Heart right ventricle (tissue), 16 donors: ENCODE results near the gene FDPS. TPM values are rescaled to one million over a fixed set of nuclear protein-coding genes. Genes with fewer than 3 reads are reported as not detected.
A peak's percentile ranks its signal among the peaks of the same experiment; 100 is the strongest.

Experiments used
- ATAC-seq, 8 donors: fragments of 200-7000 bp; cut with Tn5 transposase; one replicate each; pipeline ENCODE4 v1.9.1; 2020; ENCODE audit warnings: mild to moderate bottlenecking in 8 of 8, moderate library complexity in 8 of 8, moderate number of reproducible peaks in 1 of 8
- DNase-seq, 2 donors: peaks; one replicate each; pipeline ENCODE4 v3.0.0-alpha.2; 2020
- H3K27ac ChIP-seq, 10 donors: fragments of 200-600 bp; sonication (generic) in 2 of 10; one replicate each; pipeline versions ENCODE4 v1.5.0 to v1.8.0; 2020 to 2022; ENCODE audit warnings: mild to moderate bottlenecking in 3 of 10
- H3K27me3 ChIP-seq, 7 donors: fragments of 200-600 bp; one replicate each; pipeline ENCODE4 v1.8.0; 2021 to 2022; ENCODE audit warnings: mild to moderate bottlenecking in 2 of 7
- H3K36me3 ChIP-seq, 9 donors: fragments of 200-600 bp; sonication (generic) in 1 of 9; one replicate each; pipeline versions ENCODE4 v1.5.0 to v1.8.0; 2020 to 2022; ENCODE audit warnings: mild to moderate bottlenecking in 2 of 9
- H3K4me1 ChIP-seq, 9 donors: fragments of 200-600 bp; sonication (generic) in 1 of 9; one replicate each; pipeline versions ENCODE4 v1.5.0 to v1.8.0; 2020 to 2022; ENCODE audit warnings: mild to moderate bottlenecking in 4 of 9
- H3K4me3 ChIP-seq, 10 donors: fragments of 200-600 bp; sonication (generic) in 2 of 10; one replicate each; pipeline versions ENCODE4 v1.5.0 to v1.8.0; 2020 to 2022; ENCODE audit warnings: mild to moderate bottlenecking in 7 of 10, moderate library complexity in 2 of 10
- H3K9me3 ChIP-seq, 11 donors: fragments of 200-600 bp in 10 of 11; sonication (generic) in 2 of 11; one replicate each; pipeline versions ENCODE4 v1.5.0 to v1.8.0; 2013 to 2022; ENCODE audit warnings: mild to moderate bottlenecking in 2 of 11, control low read depth in 1 of 11, moderate library complexity in 1 of 11
- WGBS, 2 donors: extraction: QIAGEN DNeasy Blood & Tissue Kit; methylation state at CpG; one replicate each; pipeline ENCODE4 v1.1.7; 2013; ENCODE audit warnings: inconsistent platforms in 1 of 2; 5-methylcytosine and 5-hydroxymethylcytosine counted together
- intact Hi-C, 10 donors: fragments of 100-400 bp; cut with DNase I; formaldehyde crosslinking; loops; one replicate each; pipeline versions ENCODE4 v1.11.1 to v1.14.2; 2022
- polyA plus RNA-seq, 2 donors: library from polyadenylated mRNA; stranded (reverse); fragments of 200-250 nt; gene quantifications; one replicate each; pipeline ENCODE4 v1.2.3, GENCODE V29; 2013
- total RNA-seq, 10 donors: library from RNA; stranded (reverse); fragmentation: NEBNext Ultra II Directional in 3 of 10; extraction: Animal tissue kit (Norgen Biotek cat#: 25700) in 3 of 10; gene quantifications; one replicate each; pipeline versions ENCODE4 v1.2.1 to v1.2.4, GENCODE V29; 2021 to 2023
- TF ChIP-seq, protein P1 (sequence below), 9 donors: fragments of 200-600 bp; sonication (generic) in 2 of 9; IDR thresholded peaks; one replicate each; pipeline versions ENCODE4 v1.5.0 to v1.8.0; 2021 to 2022; ENCODE audit warnings: antibody characterized with exemption in 9 of 9, mild to moderate bottlenecking in 5 of 9, moderate library complexity in 1 of 9
- donor health status: Arrhythmogenic right ventricular cardiomyopathy.
- donor health status: ischemic (EF 13 %, LVEDD 7.1; RV severe dilation, severe dysfunction).
- donor health status: healthy with polysubstance abuse.
- donor health status: DM: no; HTN: yes; CAD: no.
- donor health status: DM: no; HTN: no; CAD: no.
- donor health status: ischemic (EF 25% LVEDD 6.9; RV normal size, moderate dysfunction).
- donor health status: ischemic (EF 25% LVEDD 5.7; RV mildly dilated, moderate dysfunction).
- donor health status: healthy.
- donor health status: DM: yes; HTN: yes; CAD: no.
- donor health status: Ischemic cardiomyopathy.
- donor health status: ischemic (EF 35%, LVEDD 5.7; RV mildly dilated, moderate dysfunction).
- donor health status: nonischemic (EF 11% LVEDD 7.7; RV severe dilation, severe dysfunction).
- donor health status: DM: yes; HTN: yes; CAD: no.
- donor health status: PGD.
- donor health status: ischemic (EF 29% LVEDD 5.4; RV normal size, mild dysfunction).
- donor health status: nonischemic (EF 23%, LVEDD 6.1; RV moderate dilation, normal function).

FDPS gene
- total and polyA plus RNA-seq, 12 donors = 63.1 to 113 (median 78.1) TPM

DNA sequence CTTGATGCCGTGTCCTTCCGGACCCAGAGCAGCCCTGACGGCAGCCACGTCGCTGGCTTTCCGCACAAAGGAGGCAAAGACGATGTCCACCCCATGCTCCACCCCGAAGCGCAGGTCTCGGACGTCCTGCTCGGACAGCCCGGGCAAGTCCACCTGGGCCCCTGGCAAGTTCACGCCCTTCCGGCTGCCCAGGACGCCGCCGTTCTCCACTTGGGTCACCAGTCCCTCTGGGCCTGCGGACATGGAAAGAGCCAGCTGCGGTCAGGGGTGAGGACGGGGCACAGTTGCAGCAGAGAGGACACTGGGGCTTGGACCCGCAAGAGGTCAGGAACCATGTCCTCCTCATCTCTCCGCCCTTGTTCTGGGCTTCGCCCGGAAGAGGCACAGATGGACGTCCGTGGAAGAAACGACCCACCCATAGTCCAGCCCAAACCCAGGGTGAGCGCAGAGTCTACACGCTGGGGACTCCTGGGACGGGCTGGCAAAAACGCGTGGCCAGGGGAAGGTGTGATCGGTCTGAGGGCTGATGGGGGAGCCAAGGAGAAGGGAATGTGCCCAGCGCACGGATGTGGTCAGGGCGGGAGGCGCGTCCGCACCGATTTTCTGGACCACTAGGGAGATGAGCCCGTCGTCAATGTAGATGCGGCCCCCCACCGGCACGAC, 14.0 kb upstream of the FDPS start:
- Histone ChIP-seq H3K9me3 (no peaks in the 10 kb centered on the region), H3K4me3 (peak overlapping the region in 5 of 10 donors; percentile 17 to 34 (median 25)), H3K27me3 (peaks cover 9 to 47% (median 33%) of the 10 kb centered on the region in 7 donors), H3K36me3 (no peaks in the 10 kb centered on the region), H3K27ac (no peak overlapping the region), H3K4me1 (peaks cover 2 to 14% (median 6%) of the 10 kb centered on the region in 9 donors)
- WGBS, 2 donors = 31 to 34% methylated on average over 46 of the region's 46 CpGs
- ATAC-seq (peak in 4 of 8 donors; percentile 12 to 24 (median 15)), DNase-seq (no peak)
- intact Hi-C loops = no loop called here
- TF ChIP-seq, protein P1, sequence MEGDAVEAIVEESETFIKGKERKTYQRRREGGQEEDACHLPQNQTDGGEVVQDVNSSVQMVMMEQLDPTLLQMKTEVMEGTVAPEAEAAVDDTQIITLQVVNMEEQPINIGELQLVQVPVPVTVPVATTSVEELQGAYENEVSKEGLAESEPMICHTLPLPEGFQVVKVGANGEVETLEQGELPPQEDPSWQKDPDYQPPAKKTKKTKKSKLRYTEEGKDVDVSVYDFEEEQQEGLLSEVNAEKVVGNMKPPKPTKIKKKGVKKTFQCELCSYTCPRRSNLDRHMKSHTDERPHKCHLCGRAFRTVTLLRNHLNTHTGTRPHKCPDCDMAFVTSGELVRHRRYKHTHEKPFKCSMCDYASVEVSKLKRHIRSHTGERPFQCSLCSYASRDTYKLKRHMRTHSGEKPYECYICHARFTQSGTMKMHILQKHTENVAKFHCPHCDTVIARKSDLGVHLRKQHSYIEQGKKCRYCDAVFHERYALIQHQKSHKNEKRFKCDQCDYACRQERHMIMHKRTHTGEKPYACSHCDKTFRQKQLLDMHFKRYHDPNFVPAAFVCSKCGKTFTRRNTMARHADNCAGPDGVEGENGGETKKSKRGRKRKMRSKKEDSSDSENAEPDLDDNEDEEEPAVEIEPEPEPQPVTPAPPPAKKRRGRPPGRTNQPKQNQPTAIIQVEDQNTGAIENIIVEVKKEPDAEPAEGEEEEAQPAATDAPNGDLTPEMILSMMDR (IDR thresholded peaks at IDR 0.05) = no peak

DNA sequence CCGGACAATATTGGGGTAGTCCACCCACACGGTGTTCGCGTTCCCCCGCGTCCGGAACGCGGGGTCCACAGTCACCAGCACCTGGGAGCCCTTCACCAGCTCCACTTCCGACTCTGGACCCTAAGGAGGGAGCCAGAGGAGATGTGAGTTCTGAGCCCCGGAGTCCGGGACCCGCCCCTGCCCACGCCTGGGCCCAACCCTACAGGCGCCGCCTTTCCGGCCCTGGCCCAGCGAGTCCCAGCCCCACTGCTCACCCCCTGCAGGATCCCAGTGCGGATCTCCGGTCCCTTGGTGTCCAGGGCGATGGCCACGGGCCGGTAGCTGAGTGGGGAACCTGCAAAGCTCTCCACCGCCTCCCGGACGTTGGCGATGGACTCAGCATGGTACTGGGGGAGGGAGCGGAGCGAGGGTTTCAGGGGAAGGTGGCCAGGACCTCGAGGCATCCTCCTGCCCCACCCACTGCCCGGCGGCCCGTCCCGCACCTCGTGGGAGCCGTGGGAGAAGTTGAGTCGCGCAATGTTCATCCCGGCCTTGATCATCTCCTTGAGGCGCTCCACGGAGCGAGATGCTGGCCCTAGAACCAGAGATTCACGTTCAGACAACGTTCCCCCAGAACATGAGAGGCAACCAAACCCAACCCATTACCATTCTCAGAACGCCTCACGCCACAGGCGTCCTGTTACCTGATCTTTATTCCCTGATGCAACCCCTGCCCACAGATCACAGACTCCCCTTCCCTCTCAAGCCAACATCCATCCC, 13.3 kb upstream of the FDPS start:
- intact Hi-C loops = no loop called here
- no peak overlapping the region for H3K27ac ChIP-seq
- peaks cover 9 to 50% (median 32%) of the 10 kb centered on the region in 7 donors for H3K27me3 ChIP-seq
- peaks cover 2 to 14% (median 6%) of the 10 kb centered on the region in 9 donors for H3K4me1 ChIP-seq
- 9 to 12% methylated on average over 47 of the region's 47 CpGs for WGBS, 2 donors
- TF ChIP-seq, protein P1 (IDR thresholded peaks at IDR 0.05) = no peak
- ATAC-seq = peak in 5 of 8 donors; percentile 13 to 55 (median 41)
- no peaks in the 10 kb centered on the region for H3K36me3 ChIP-seq
- no peaks in the 10 kb centered on the region for H3K9me3 ChIP-seq
- peak overlapping the region in 7 of 10 donors; percentile 11 to 34 (median 23) for H3K4me3 ChIP-seq
- no peak for DNase-seq

DNA sequence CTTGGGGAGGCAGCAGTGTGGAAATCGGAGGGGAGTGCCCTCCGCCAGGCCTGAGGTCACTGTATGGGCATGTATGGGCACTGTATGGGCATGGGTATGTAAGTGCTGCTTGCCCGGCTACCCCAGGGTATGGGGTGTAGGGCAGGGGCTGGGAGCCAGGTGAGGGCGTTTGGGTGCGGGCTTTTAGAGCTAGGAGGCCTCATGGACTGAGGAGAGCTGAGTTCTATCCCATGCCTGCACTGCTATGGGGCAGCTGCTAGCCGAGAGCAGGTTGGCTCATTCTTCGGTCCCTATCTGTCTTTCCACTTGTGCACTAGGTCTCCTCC, 12.8 kb upstream of the FDPS start:
- no peaks in the 10 kb centered on the region for H3K36me3 ChIP-seq
- peaks cover 2 to 14% (median 6%) of the 10 kb centered on the region in 9 donors for H3K4me1 ChIP-seq
- peak in 2 of 8 donors; percentile 30 to 35 for ATAC-seq
- WGBS, 2 donors = 81 to 88% methylated on average over 7 of the region's 7 CpGs
- no peak for DNase-seq
- no peak overlapping the region for H3K4me3 ChIP-seq
- intact Hi-C loops = no loop called here
- no peaks in the 10 kb centered on the region for H3K9me3 ChIP-seq
- peaks cover 9 to 50% (median 32%) of the 10 kb centered on the region in 7 donors for H3K27me3 ChIP-seq
- H3K27ac ChIP-seq = no peak overlapping the region
- TF ChIP-seq, protein P1 (IDR thresholded peaks at IDR 0.05) = no peak

DNA sequence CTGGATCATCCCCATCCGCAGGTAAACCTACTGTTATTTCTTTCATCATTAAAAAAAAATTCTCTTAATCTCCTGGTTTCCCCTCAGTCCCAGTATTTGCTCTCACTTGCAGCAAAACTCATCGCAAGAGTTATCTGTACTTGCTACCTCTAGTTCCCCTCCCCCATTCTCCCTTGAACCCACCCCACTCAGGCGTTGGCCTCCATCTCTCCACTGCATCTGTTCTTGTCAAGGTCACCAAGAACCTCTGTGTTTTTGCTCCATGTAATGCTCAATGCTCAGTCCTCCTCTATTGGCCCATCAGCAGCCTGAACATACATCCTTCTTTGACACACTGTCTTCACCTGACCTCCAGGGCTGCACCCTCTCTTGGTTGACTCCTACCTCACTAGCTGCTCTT, 12.0 kb upstream of the FDPS start:
- intact Hi-C loops = no loop called here
- Histone ChIP-seq H3K4me3 (no peak overlapping the region), H3K9me3 (no peaks in the 10 kb centered on the region), H3K27ac (no peak overlapping the region), H3K4me1 (peaks cover 2 to 14% (median 6%) of the 10 kb centered on the region in 9 donors), H3K27me3 (peaks cover 9 to 48% (median 32%) of the 10 kb centered on the region in 7 donors), H3K36me3 (no peaks in the 10 kb centered on the region)
- 80 to 83% methylated on average over 3 of the region's 3 CpGs for WGBS, 2 donors
- ATAC-seq (no peak), DNase-seq (no peak)
- TF ChIP-seq, protein P1 (IDR thresholded peaks at IDR 0.05) = no peak
